ENCODE measurements around the gene NENF.
"Not testable (repeated sequence)": the region's sequence is repeated elsewhere in the genome, so short reads cannot be mapped to it uniquely, and the experiment has no call there.

Gene NENF

GRCh38 chr1:212461916-212462660 is 29.4 kb downstream of the NENF start:
- DNase-seq, result no peak

GRCh38 chr1:212463565-212464285 is 31.0 kb downstream of the NENF start:
- DNase-seq, result no peak

- no peak for DNase-seq
Observed at GRCh38 chr1:212465311-212465710, 32.6 kb downstream of the NENF start.

GRCh38 chr1:212466437-212466836 is 33.7 kb downstream of the NENF start:
- DNase-seq, result no peak

- DNase-seq, result no peak
Observed at GRCh38 chr1:212466898-212467650, 34.4 kb downstream of the NENF start.

- peak; percentile 29 for DNase-seq
Observed at GRCh38 chr1:212467843-212468482, 35.2 kb downstream of the NENF start.

GRCh38 chr1:212470059-212470458 is 37.3 kb downstream of the NENF start:
- DNase-seq, result no peak

- no peak for DNase-seq
Observed at GRCh38 chr1:212471286-212471685, 38.6 kb downstream of the NENF start.

GRCh38 chr1:212471891-212472675 is 39.4 kb downstream of the NENF start:
- no peak for DNase-seq

GRCh38 chr1:212473729-212474128 is 41.0 kb downstream of the NENF start:
- peak; percentile 46 for DNase-seq

- no peak for DNase-seq
Observed at GRCh38 chr1:212475151-212475550, 42.4 kb downstream of the NENF start.

- DNase-seq, result not testable (repeated sequence)
Observed at GRCh38 chr1:212475831-212476230, 43.1 kb downstream of the NENF start.

- peak; percentile 90 for DNase-seq
Observed at GRCh38 chr1:212477014-212477679, 44.4 kb downstream of the NENF start.

- DNase-seq, result no peak
Observed at GRCh38 chr1:212477680-212478466, 45.2 kb downstream of the NENF start.

- no peak for DNase-seq
Observed at GRCh38 chr1:212478467-212479025, 45.8 kb downstream of the NENF start.

GRCh38 chr1:212479188-212479587 is 46.5 kb downstream of the NENF start:
- DNase-seq, result no peak

- not testable (repeated sequence) for DNase-seq
Observed at GRCh38 chr1:212480711-212481437, 48.2 kb downstream of the NENF start.

- no peak for DNase-seq
Observed at GRCh38 chr1:212481438-212481767, 48.7 kb downstream of the NENF start.

GRCh38 chr1:212482006-212482636 is 49.4 kb downstream of the NENF start:
- DNase-seq, result no peak

Measured in RPMI8226 (cell line).